Ishikawa (cell line): ENCODE measurements around the gene CNNM2.
A peak's percentile ranks its signal among the peaks of the same experiment; 100 is the strongest.

Experiments
- CEBPB ChIP-seq: IDR thresholded peaks from 2 replicates; pipeline ENCODE4 v1.6.1; 2012
- CREB1 ChIP-seq: IDR thresholded peaks from 2 replicates; pipeline ENCODE4 v1.6.1; 2012; ENCODE audit warnings: low read depth
- EGR1 ChIP-seq: IDR thresholded peaks from 2 replicates; pipeline ENCODE4 v1.6.1; 2012
- EP300 ChIP-seq: IDR thresholded peaks from 2 replicates; pipeline ENCODE4 v1.6.1; 2012; ENCODE audit warnings: borderline replicate concordance
- FOXM1 ChIP-seq: IDR thresholded peaks from 2 replicates; pipeline ENCODE4 v1.6.1; 2012; ENCODE audit warnings: low read depth, borderline replicate concordance
- MAX ChIP-seq: IDR thresholded peaks from 2 replicates; pipeline ENCODE4 v1.6.1; 2012
- NFIC ChIP-seq: IDR thresholded peaks from 2 replicates; pipeline ENCODE4 v1.6.1; 2012
- RAD21 ChIP-seq: IDR thresholded peaks from 2 replicates; pipeline ENCODE4 v1.6.1; 2012; ENCODE audit warnings: low read depth
- REST ChIP-seq: IDR thresholded peaks from 2 replicates; pipeline ENCODE4 v1.6.1; 2012; ENCODE audit warnings: low read depth, mild to moderate bottlenecking
- TAF1 ChIP-seq: IDR thresholded peaks from 2 replicates; pipeline ENCODE4 v1.6.1; 2012; ENCODE audit warnings: low read depth, mild to moderate bottlenecking
- TCF12 ChIP-seq: IDR thresholded peaks from 2 replicates; pipeline ENCODE4 v1.6.1; 2012; ENCODE audit warnings: low read depth
- TEAD4 ChIP-seq: IDR thresholded peaks from 2 replicates; pipeline ENCODE4 v1.6.1; 2012
- USF1 ChIP-seq: IDR thresholded peaks from 2 replicates; pipeline ENCODE4 v1.6.1; 2012
- YY1 ChIP-seq: IDR thresholded peaks from 2 replicates; pipeline ENCODE4 v1.6.1; 2012; ENCODE audit warnings: low read depth
- ZBTB7A ChIP-seq: IDR thresholded peaks from 2 replicates; pipeline ENCODE4 v1.6.1; 2012; ENCODE audit warnings: low read depth

The CNNM2 gene

GRCh38 chr10:102918817-102919245 lies 737 bp downstream of the CNNM2 start:
- no peak for TF ChIP-seq USF1
- TF ChIP-seq TAF1: no peak
- TF ChIP-seq CEBPB: no peak
- no peak for TF ChIP-seq EP300
- no peak for TF ChIP-seq MAX
- no peak for TF ChIP-seq REST
- TF ChIP-seq FOXM1: no peak
- TF ChIP-seq TEAD4: no peak
- TF ChIP-seq TCF12: no peak
- TF ChIP-seq EGR1: no peak
- TF ChIP-seq CREB1: no peak
- no peak for TF ChIP-seq NFIC

GRCh38 chr10:102919246-102919959 lies 1.3 kb downstream of the CNNM2 start:
- TF ChIP-seq ZBTB7A: no peak
- 0 out of 2 replicates have a peak, but pooled peaks have one; percentile 39 for TF ChIP-seq MAX

- TF ChIP-seq YY1 (no peak), TAF1 (no peak)
These were observed 2.1 kb downstream of the CNNM2 start for GRCh38 chr10:102919992-102920739.

- TF ChIP-seq MAX: no peak
- no peak for TF ChIP-seq USF1
- no peak for TF ChIP-seq EGR1
- TF ChIP-seq CREB1: no peak
- TF ChIP-seq YY1: no peak
- no peak for TF ChIP-seq RAD21
- TF ChIP-seq TEAD4: no peak
- TF ChIP-seq TCF12: no peak
- TF ChIP-seq CEBPB: no peak
- TF ChIP-seq TAF1: no peak
- no peak for TF ChIP-seq EP300
- TF ChIP-seq FOXM1: no peak
These were observed 5.5 kb downstream of the CNNM2 start for GRCh38 chr10:102923601-102924000.

- TF ChIP-seq CEBPB: no peak
- no peak for TF ChIP-seq USF1
- TF ChIP-seq CREB1: no peak
- no peak for TF ChIP-seq YY1
- TF ChIP-seq REST: no peak
- no peak for TF ChIP-seq EGR1
- TF ChIP-seq NFIC: no peak
- TF ChIP-seq TEAD4: no peak
- no peak for TF ChIP-seq RAD21
- no peak for TF ChIP-seq TAF1
- TF ChIP-seq MAX: no peak
- no peak for TF ChIP-seq FOXM1
- TF ChIP-seq TCF12: no peak
These were observed 8.7 kb downstream of the CNNM2 start for GRCh38 chr10:102926842-102927241.
